ENCODE data around the gene HELZ2.

Gene HELZ2

DNA sequence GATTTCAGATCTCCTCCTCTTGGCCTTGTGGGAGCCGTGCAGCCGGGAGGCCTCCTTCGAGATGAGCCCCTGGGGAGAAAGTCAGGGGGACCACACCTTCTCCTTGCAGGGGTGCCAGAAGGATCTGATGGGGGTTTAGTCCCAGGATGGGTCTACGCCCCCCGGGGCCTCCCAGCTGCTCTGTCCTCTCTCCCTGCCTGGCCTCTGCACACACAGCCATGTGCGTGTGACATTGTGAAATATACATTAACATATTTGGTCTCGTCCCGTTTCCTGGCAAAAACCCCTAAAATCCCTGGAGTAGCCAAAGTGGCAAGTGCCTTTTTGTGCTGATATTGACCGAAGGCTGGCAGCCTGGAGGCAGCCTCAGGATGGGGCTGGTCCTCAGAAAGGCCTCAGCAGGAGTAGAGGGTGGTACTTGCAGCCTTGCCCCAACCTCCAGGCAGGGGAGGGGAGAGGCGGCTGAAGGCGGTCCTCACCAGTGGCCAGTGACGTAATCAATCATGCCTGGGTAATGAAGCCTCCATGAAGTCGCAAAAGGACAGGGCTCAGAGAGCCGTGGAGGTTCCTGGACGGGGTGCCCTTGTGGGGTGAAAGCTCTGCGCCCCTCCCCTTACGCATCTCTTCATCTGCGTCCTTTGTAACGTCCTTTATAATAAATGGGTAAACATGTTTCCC is 5.1 kb upstream of the HELZ2 start:
- POLR2A ChIA-PET: no interaction called here
- Histone ChIP-seq H3K4me1 (ENCODE audit: control insufficient read depth, insufficient read depth, low read length) (0 out of 2 replicates have a peak, but pooled peaks cover 3% of the 10 kb centered on the region), H3K4me3 (ENCODE audit: low read depth, low read length) (no peak overlapping the region)

DNA sequence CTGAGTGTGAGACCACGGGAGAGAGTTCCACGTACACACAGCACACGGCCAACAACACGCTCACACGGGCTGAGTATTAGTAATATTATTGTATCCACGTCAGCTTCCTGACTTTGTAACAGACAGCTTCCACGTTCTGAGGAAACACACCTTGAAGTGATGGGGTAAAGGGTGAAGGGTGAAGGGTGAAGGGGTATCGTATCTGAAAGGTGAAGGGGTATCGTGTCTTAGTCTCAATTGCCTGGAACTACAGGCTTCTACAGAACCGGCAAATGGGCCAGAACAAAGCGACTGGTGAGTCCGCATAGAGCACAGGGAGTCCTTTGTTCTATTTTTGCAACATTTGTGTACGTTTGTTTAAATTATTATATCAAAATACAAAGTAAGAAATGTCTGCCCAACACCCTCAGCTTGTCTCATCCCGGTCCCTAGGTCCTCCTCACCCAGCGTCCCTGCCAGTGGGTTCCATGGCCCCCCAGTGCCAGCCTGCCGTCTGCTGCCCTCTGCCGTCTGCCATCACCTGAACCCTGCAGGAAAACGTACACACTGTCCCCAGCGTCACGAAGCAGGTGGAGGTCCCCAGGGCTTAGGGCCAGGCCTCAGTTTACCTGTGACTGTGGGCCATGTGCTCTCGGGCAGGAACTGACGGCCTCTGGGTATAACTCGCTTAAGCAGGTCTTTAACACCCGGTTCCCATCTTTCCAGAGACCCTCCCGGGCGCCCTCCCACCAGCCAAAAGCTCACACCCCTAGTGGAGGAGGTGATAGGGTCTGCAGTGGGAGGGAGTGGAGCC is 4.4 kb upstream of the HELZ2 start:
- Histone ChIP-seq H3K9me3 (ENCODE audit: control insufficient read depth, insufficient read depth, low read depth, low read length) (no peaks in the 10 kb centered on the region), H3K4me1 (ENCODE audit: control insufficient read depth, insufficient read depth, low read length) (0 out of 2 replicates have a peak, but pooled peaks cover 3% of the 10 kb centered on the region), H3K36me3 (ENCODE audit: control insufficient read depth in 2 of 2, insufficient read depth in 1 of 2, low read length in 2 of 2) (no peaks in the 10 kb centered on the region), H3K4me3 (ENCODE audit: low read depth, low read length) (no peak overlapping the region), H3K27ac (ENCODE audit: extremely low read depth, low read depth, low read length) (no peak overlapping the region)
- CTCF ChIA-PET: interaction anchor here (1.0 kb wide), 1 partner anchor 396 kb away, joined by 3 read pairs; no protein-coding TSS in a partner anchor
- TF ChIP-seq ZNF175 (tag by site-specific recombination; IDR thresholded peaks at IDR 0.05) (no peak), GLIS2 (tag by site-specific recombination; IDR thresholded peaks at IDR 0.05) (0 out of 2 replicates have a peak, but pooled peaks have one; percentile 27), ZNF174 (tag by site-specific recombination; IDR thresholded peaks at IDR 0.05) (no peak), ZNF664 (tag by site-specific recombination; IDR thresholded peaks at IDR 0.05) (no peak)
- TF ChIP-seq, protein P1, sequence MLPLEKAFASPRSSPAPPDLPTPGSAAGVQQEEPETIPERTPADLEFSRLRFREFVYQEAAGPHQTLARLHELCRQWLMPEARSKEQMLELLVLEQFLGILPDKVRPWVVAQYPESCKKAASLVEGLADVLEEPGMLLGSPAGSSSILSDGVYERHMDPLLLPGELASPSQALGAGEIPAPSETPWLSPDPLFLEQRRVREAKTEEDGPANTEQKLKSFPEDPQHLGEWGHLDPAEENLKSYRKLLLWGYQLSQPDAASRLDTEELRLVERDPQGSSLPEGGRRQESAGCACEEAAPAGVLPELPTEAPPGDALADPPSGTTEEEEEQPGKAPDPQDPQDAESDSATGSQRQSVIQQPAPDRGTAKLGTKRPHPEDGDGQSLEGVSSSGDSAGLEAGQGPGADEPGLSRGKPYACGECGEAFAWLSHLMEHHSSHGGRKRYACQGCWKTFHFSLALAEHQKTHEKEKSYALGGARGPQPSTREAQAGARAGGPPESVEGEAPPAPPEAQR (tag by site-specific recombination; IDR thresholded peaks at IDR 0.05): no peak
- POLR2A ChIA-PET: no interaction called here

More for the DNA sequence above, 5.1 kb upstream of the HELZ2 start:
- CTCF ChIA-PET: interaction anchor here (0.5 to 1.0 kb wide), 2 partner anchors 104 to 395 kb away, joined by 3 read pairs; no protein-coding TSS in a partner anchor
- Histone ChIP-seq H3K36me3 (ENCODE audit: control insufficient read depth in 2 of 2, insufficient read depth in 1 of 2, low read length in 2 of 2) (no peaks in the 10 kb centered on the region), H3K9me3 (ENCODE audit: control insufficient read depth, insufficient read depth, low read depth, low read length) (no peaks in the 10 kb centered on the region), H3K27ac (ENCODE audit: extremely low read depth, low read depth, low read length) (no peak overlapping the region)
- TF ChIP-seq ZNF157 (tag by site-specific recombination; IDR thresholded peaks at IDR 0.05) (no peak), GLIS1 (tag by site-specific recombination; IDR thresholded peaks at IDR 0.05) (peak; percentile 96)

DNA sequence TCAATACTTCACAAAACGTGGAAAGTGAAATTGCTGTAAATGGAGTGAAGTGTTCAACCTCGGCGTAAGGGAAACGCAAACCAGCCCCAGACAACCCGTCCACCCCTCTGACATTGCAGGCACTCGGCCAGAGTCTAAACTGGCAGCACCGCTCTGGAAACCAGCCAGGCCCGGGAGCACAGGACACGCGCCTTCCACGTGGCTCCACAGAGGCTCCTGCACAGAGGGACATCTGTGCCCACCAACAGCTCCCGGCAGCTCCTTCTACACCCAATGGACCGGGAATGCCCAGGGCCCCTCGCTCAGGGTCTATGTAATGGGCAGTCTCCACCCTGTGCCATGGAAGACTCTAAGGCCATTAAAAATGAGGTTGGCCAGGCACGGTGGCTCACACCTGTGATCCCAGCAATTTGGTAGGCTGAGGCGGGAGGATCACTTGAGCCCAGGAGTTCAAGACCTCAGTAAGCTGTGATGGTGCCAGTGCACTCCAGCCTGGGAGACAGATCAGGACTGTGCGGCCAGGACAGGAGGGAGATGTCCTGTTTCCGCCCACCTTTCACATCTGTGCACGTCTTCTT is 3.4 kb upstream of the HELZ2 start:
- H3K36me3 ChIP-seq (ENCODE audit: control insufficient read depth in 2 of 2, insufficient read depth in 1 of 2, low read length in 2 of 2): peaks cover 0 to 1% of the 10 kb centered on the region in 2 experiments; a peak in 1 of 3 replicates
- H3K9me3 ChIP-seq (ENCODE audit: control insufficient read depth, insufficient read depth, low read depth, low read length): no peaks in the 10 kb centered on the region
- POLR2A ChIA-PET: no interaction called here
- TF ChIP-seq KLF1 (tag by site-specific recombination; IDR thresholded peaks at IDR 0.05) (no peak), SP2 (tag by site-specific recombination; IDR thresholded peaks at IDR 0.05) (no peak), ZFP69B (tag by site-specific recombination; IDR thresholded peaks at IDR 0.05) (no peak), ZNF555 (tag by site-specific recombination; conservative IDR thresholded peaks at IDR 0.05) (no peak), ZNF660 (tag by site-specific recombination; IDR thresholded peaks at IDR 0.05) (no peak), ZNF132 (tag by site-specific recombination; IDR thresholded peaks at IDR 0.05; ENCODE audit: borderline replicate concordance) (no peak), ZNF280D (tag by site-specific recombination; IDR thresholded peaks at IDR 0.05) (no peak), ZNF394 (tag by site-specific recombination; IDR thresholded peaks at IDR 0.05; ENCODE audit: borderline replicate concordance) (no peak), ZNF768 (tag by site-specific recombination; IDR thresholded peaks at IDR 0.05) (no peak), ZNF501 (tag by site-specific recombination; IDR thresholded peaks at IDR 0.05) (no peak), SP7 (tag by site-specific recombination; IDR thresholded peaks at IDR 0.05) (no peak), ZNF311 (tag by site-specific recombination; IDR thresholded peaks at IDR 0.05; ENCODE audit: borderline replicate concordance) (no peak), ZNF140 (tag by site-specific recombination; IDR thresholded peaks at IDR 0.05) (no peak)
- 0 out of 2 replicates have a peak, but pooled peaks cover 3% of the 10 kb centered on the region for H3K4me1 ChIP-seq (ENCODE audit: control insufficient read depth, insufficient read depth, low read length)
- CTCF ChIA-PET: no interaction called here
- no peak overlapping the region for H3K27ac ChIP-seq (ENCODE audit: extremely low read depth, low read depth, low read length)
- H3K4me3 ChIP-seq (ENCODE audit: low read depth, low read length): no peak overlapping the region

Data from HEK293 (cell line).